ENCODE results near the gene SCAPER.

- TF ChIP-seq CTCF (IDR thresholded peaks at IDR 0.05 in 4 of 5, conservative IDR thresholded peaks at IDR 0.05 in 1 of 5) (no peak), POLR2A (IDR thresholded peaks at IDR 0.05) (no peak)
Observed at GRCh38 chr15:76332796-76333195, 572.3 kb downstream of the SCAPER start.
